ENCODE results near the gene TTLL4. TPM values are rescaled to one million over a fixed set of nuclear protein-coding genes. Genes with fewer than 3 reads are reported as not detected.
A peak's percentile ranks its signal among the peaks of the same experiment; 100 is the strongest.

The TTLL4 gene
- total and polyA plus RNA-seq, 2 of the 8 experiments (the other 6 are each of a cell fraction or from before 2014, with no cell fraction given): 71.1 to 105 TPM

- Histone ChIP-seq H4K20me1 (replicated peaks in 1 of 2; ENCODE audit: control insufficient read depth in 1 of 2, insufficient read depth in 2 of 2, low read length in 2 of 2) (peaks cover 0 to 4% of the 10 kb centered on the region in 2 experiments), H2BK120ac (replicated peaks; ENCODE audit: low read depth, low read length) (no peak overlapping the region), H2BK5ac (ENCODE audit: low read depth, low read length) (no peak overlapping the region), H3K18ac (ENCODE audit: extremely low read depth, low read length) (no peak overlapping the region), H4K5ac (ENCODE audit: insufficient read length, low read depth, low read length) (no peak overlapping the region), H3K4me3 (ENCODE audit: extremely low read depth in 1 of 4, insufficient read depth in 2 of 4, low read depth in 3 of 4, low read length in 4 of 4) (peak overlapping the region; percentile 85 to 90 (median 89)), H2AK5ac (ENCODE audit: low read depth, low read length) (no peak overlapping the region), H2BK12ac (ENCODE audit: low read depth, low read length) (no peak overlapping the region), H2BK15ac (ENCODE audit: low read length) (no peak overlapping the region), H3K23ac (ENCODE audit: insufficient read length) (no peak overlapping the region), H3K4me2 (ENCODE audit: insufficient read depth in 1 of 2, low read depth in 2 of 2, low read length in 2 of 2) (peak overlapping the region; percentile 56 to 74), H3K14ac (ENCODE audit: insufficient read length) (no peak overlapping the region), H3K23me2 (ENCODE audit: low read depth, low read length) (0 out of 2 replicates have a peak, but pooled peaks cover 2% of the 10 kb centered on the region), H3K27me3 (replicated peaks in 1 of 4; ENCODE audit: control insufficient read depth in 3 of 4, extremely low read depth in 1 of 4, insufficient read depth in 3 of 4, low read length in 3 of 4) (no peaks in the 10 kb centered on the region), H3K79me2 (ENCODE audit: control insufficient read depth in 1 of 2, insufficient read depth in 2 of 2, low read length in 2 of 2) (peaks cover 4 to 46% of the 10 kb centered on the region in 2 experiments), H3K36me3 (ENCODE audit: control insufficient read depth in 2 of 4, insufficient read depth in 4 of 4, low read length in 3 of 4) (peaks cover 0 to 6% (median 0%) of the 10 kb centered on the region in 4 experiments; a peak in 1 of 8 replicates), H4K91ac (replicated peaks; ENCODE audit: insufficient read length, low read length) (no peak overlapping the region), H3K27ac (ENCODE audit: low read depth, low read length) (no peak overlapping the region), H3K4ac (replicated peaks; ENCODE audit: insufficient read length, low read depth, low read length) (no peak overlapping the region), H3K4me1 (replicated peaks in 1 of 4; ENCODE audit: control insufficient read depth in 3 of 4, insufficient read depth in 4 of 4, low read length in 3 of 4) (peaks cover 0 to 4% (median 1%) of the 10 kb centered on the region in 4 experiments; a peak in 4 of 7 replicates), H3K9ac (replicated peaks in 1 of 4; ENCODE audit: extremely low read depth in 1 of 4, low read depth in 3 of 4, low read length in 3 of 4) (peak overlapping the region in 2 of 4 experiments; percentile 6 to 71; a peak in 2 of 7 replicates), H3K56ac (replicated peaks; ENCODE audit: insufficient read length, low read depth, low read length) (no peak overlapping the region), H2AFZ (ENCODE audit: low read length) (no peak overlapping the region), H3K79me1 (ENCODE audit: low read depth, low read length) (peaks cover 7% of the 10 kb centered on the region; the same call in 1 of the 2 replicates), H4K8ac (ENCODE audit: extremely low read depth, insufficient read depth, low read length) (no peak overlapping the region), H2BK20ac (ENCODE audit: low read length) (no peak overlapping the region), H3K9me3 (ENCODE audit: insufficient read depth in 2 of 2, low read depth in 1 of 2, low read length in 1 of 2) (no peaks in the 10 kb centered on the region)
- ChIA-PET CTCF (ENCODE audit: partially characterized antibody) (interaction anchor here (0.6 to 2.7 kb wide), 9 partner anchors 9 to 138 kb away, joined by 3 to 17 read pairs (median 9); partner anchors contain the start of genes BCS1L, RNF25, STK36 and ZNF142), POLR2A (ENCODE audit: partially characterized antibody) (interaction anchor here (0.9 to 2.3 kb wide), 6 partner anchors 9 to 110 kb away, joined by 3 to 14 read pairs (median 4); partner anchors contain the start of genes RNF25 and STK36)
- no peak for DNase-seq (ENCODE audit: low read depth in 1 of 2, low spot score in 2 of 2)
- FAIRE-seq: no peak
- 27% methylated on average over 5 of the region's 5 CpGs; no CpG with 5 or more reads in 1 of the 2 experiments for WGBS, 2 experiments (ENCODE audit: extremely low coverage in 1 of 2, insufficient coverage in 1 of 2, insufficient read length in 1 of 2, insufficient replicate concordance in 2 of 2, low coverage in 1 of 2, low lambda C conversion rate in 2 of 2, missing lambda C conversion rate in 1 of 2)
- no peak for TF ChIP-seq SRF (IDR thresholded peaks at IDR 0.05; ENCODE audit: low read depth, low read length)
- no peak for TF ChIP-seq NRF1 (IDR thresholded peaks at IDR 0.05; ENCODE audit: low read depth, low read length)
- TF ChIP-seq SAP30 (IDR thresholded peaks at IDR 0.05; ENCODE audit: insufficient read depth, insufficient replicate concordance, low read length): no peak
- TF ChIP-seq FOSL1 (IDR thresholded peaks at IDR 0.05; ENCODE audit: insufficient read depth, low read depth, low read length): no peak
- TF ChIP-seq TAF1 (IDR thresholded peaks at IDR 0.05; ENCODE audit: low read depth, low read length): no peak
- no peak for TF ChIP-seq BCL11A (IDR thresholded peaks at IDR 0.05; ENCODE audit: low read depth in 2 of 2, low read length in 2 of 2)
- TF ChIP-seq MAX (IDR thresholded peaks at IDR 0.05): no peak
Measured at GRCh38 chr2:218711550-218711929, 905 bp downstream of the TTLL4 start.

Data from H1 (cell line).